HepG2 (cell line): ENCODE data around the gene NPC2. TPM values are rescaled to one million over a fixed set of nuclear protein-coding genes. Genes with fewer than 3 reads are reported as not detected.
A peak's percentile ranks its signal among the peaks of the same experiment; 100 is the strongest.

Experiments used
- CBFB ChIP-seq: sonication (generic); formaldehyde crosslinking; IDR thresholded peaks from 2 replicates; pipeline ENCODE4 v1.4.0; 2020; ENCODE audit warnings: missing genetic modification reagents
- FOXK2 ChIP-seq: fragments of 450-650 bp; IDR thresholded peaks from 2 replicates; pipeline ENCODE4 v1.6.1; 2016
- MAZ ChIP-seq, 2 experiments: sonication (generic) in 1 of 2; formaldehyde crosslinking in 1 of 2; IDR thresholded peaks; 2 replicates each; pipeline versions ENCODE4 v1.5.0 to v1.6.1; 2012 to 2020; ENCODE audit warnings: low read depth in 2 of 2, mild to moderate bottlenecking in 2 of 2, borderline replicate concordance in 1 of 2, improper control_type of control experiment in 1 of 2, low read length in 1 of 2, missing genetic modification reagents in 1 of 2, moderate library complexity in 1 of 2
- RARA ChIP-seq: IDR thresholded peaks from 2 replicates; pipeline ENCODE4 v1.6.1; 2016; ENCODE audit warnings: missing genetic modification reagents, missing compliant biosample characterization
- SIX1 ChIP-seq: sonication (generic); formaldehyde crosslinking; IDR thresholded peaks from 2 replicates; pipeline ENCODE4 v1.4.0; 2020; ENCODE audit warnings: missing genetic modification reagents, borderline replicate concordance
- SRF ChIP-seq: IDR thresholded peaks from 2 replicates; pipeline ENCODE4 v1.6.1; 2011; ENCODE audit warnings: mild to moderate bottlenecking, low read depth, low read length, moderate library complexity
- SRSF4 ChIP-seq: fragments of 200-400 bp; formaldehyde crosslinking; IDR thresholded peaks from one replicate; pipeline ENCODE4 v1.6.1; 2018; ENCODE audit warnings: mild to moderate bottlenecking, low read depth, low read length, moderate library complexity; ENCODE audit not compliant: poor library complexity, severe bottlenecking
- TCF7 ChIP-seq: sonication (generic); IDR thresholded peaks from 2 replicates; pipeline ENCODE4 v1.6.1; 2016; ENCODE audit warnings: antibody characterized with exemption, low read depth
- TMF1 ChIP-seq: sonication (generic); formaldehyde crosslinking; IDR thresholded peaks from 2 replicates; pipeline ENCODE4 v1.8.1; 2022; ENCODE audit warnings: low read depth, missing genetic modification reagents
- ZNF207 ChIP-seq: fragments of 450-650 bp; IDR thresholded peaks from 2 replicates; pipeline ENCODE4 v1.6.1; 2016; ENCODE audit warnings: antibody characterized with exemption, borderline replicate concordance
- ZNF33A ChIP-seq: sonication (generic); formaldehyde crosslinking; IDR thresholded peaks from 2 replicates; pipeline ENCODE4 v1.5.1; 2020; ENCODE audit warnings: missing genetic modification reagents, mild to moderate bottlenecking, moderate library complexity, borderline replicate concordance
- ZNF556 ChIP-seq: sonication (generic); formaldehyde crosslinking; IDR thresholded peaks from 2 replicates; pipeline ENCODE4 v1.4.0; 2020; ENCODE audit warnings: mild to moderate bottlenecking, missing genetic modification reagents, borderline replicate concordance
- ZNF674 ChIP-seq: sonication (generic); formaldehyde crosslinking; IDR thresholded peaks from 2 replicates; pipeline ENCODE4 v1.5.0; 2020; ENCODE audit warnings: low read depth, mild to moderate bottlenecking, missing genetic modification reagents
- ZNF776 ChIP-seq: sonication (generic); formaldehyde crosslinking; IDR thresholded peaks from 2 replicates; pipeline ENCODE4 v1.4.0; 2020; ENCODE audit warnings: mild to moderate bottlenecking, missing genetic modification reagents
- ZNF83 ChIP-seq: sonication (generic); formaldehyde crosslinking; IDR thresholded peaks from 2 replicates; pipeline ENCODE4 v1.4.0; 2020; ENCODE audit warnings: missing genetic modification reagents, mild to moderate bottlenecking, borderline replicate concordance
- polyA plus RNA-seq, 8 experiments: library from polyadenylated mRNA; depleted of rRNA in 3 of 8; stranded (reverse) in 7 of 8; unstranded in 1 of 8; fragments of >200 nt; fragmentation: Illumina TruSeq in 4 of 8; extraction: Trizol in 4 of 8; gene quantifications; 2 replicates each; pipeline versions ENCODE4 v1.2.1 to v1.2.3, GENCODE V29; 2011 to 2016; ENCODE audit warnings: low read depth in 4 of 8, missing spikeins in 1 of 8, mixed read lengths in 1 of 8; ENCODE audit not compliant: insufficient read depth in 1 of 8
- total RNA-seq, 5 experiments: library from RNA; depleted of rRNA; stranded (reverse); fragments of >200 nt; fragmentation: Illumina TruSeq; extraction: Trizol; gene quantifications; 2 replicates each; pipeline ENCODE4 v1.2.3, GENCODE V29; 2016; ENCODE audit warnings: low read depth in 1 of 5
- TF ChIP-seq, protein P1 (sequence below): IDR thresholded peaks from 2 replicates; pipeline ENCODE4 v1.6.1; 2016; ENCODE audit warnings: missing compliant biosample characterization, missing genetic modification reagents, borderline replicate concordance
- TF ChIP-seq, protein P2 (sequence below): sonication (generic); formaldehyde crosslinking; IDR thresholded peaks from 2 replicates; pipeline ENCODE4 v1.4.0; 2020; ENCODE audit warnings: missing genetic modification reagents
- TF ChIP-seq, protein P3 (sequence below): sonication (generic); formaldehyde crosslinking; IDR thresholded peaks from 2 replicates; pipeline ENCODE4 v1.8.1; 2023; ENCODE audit warnings: mild to moderate bottlenecking, inconsistent platforms, moderate library complexity, missing genetic modification reagents, borderline replicate concordance
- TF ChIP-seq, protein P4 (sequence below): sonication (generic); formaldehyde crosslinking; IDR thresholded peaks from 2 replicates; pipeline ENCODE4 v1.9.0; 2021; ENCODE audit warnings: missing genetic modification reagents, borderline replicate concordance
- TF ChIP-seq, protein P5 (sequence below): sonication (generic); formaldehyde crosslinking; conservative IDR thresholded peaks from 2 replicates; pipeline ENCODE4 v1.8.1; 2023; ENCODE audit warnings: missing genetic modification reagents

Gene NPC2
- total and polyA plus RNA-seq, 2 of the 13 experiments (the other 11 are each of a cell fraction or from before 2014, with no cell fraction given), result 132 to 164 TPM

DNA sequence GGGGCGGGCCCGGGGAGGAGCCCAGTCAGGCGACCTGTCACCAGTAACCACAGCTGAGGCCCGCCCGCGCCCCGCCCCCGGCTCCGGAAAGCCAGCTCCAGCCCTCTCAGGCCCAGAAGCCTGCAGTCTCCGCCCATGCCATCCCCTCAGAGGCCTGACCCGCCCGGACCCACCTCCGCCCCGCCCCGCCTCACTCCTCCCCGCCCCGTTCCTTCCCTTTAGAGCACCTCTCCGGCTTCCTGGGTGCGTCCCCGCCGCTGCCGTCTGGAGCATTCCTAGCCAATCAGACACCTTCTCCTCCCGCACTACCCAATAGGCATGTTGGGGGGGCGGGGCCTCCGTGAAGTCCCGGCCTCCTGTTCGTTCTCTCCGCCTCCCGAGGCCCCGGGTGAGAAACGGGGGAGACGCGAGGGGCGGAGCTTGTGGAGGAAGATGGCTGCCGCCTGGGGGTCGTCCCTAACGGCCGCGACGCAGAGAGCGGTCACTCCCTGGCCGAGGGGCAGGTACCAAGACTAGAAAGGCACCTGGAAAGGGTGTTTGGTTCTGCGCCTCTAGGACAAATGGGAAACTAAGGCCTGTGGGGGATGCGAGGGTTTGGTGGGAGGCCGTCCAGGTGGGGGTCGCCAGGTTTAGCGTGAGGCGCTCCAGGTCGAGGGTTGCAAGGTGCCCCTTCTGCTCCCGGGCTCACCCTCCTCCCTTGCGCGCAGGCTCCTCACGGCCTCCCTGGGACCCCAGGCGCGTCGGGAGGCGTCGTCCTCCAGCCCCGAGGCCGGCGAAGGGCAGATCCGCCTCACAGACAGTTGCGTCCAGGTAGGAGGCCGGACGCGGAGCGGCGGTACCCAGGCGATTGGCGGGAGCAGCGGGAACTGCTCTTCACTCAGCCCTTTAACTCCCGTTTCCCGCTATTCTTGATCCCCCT is 497 bp upstream of the NPC2 start, which contains the start of gene ISCA2 (continued):
- TF ChIP-seq, protein P1, sequence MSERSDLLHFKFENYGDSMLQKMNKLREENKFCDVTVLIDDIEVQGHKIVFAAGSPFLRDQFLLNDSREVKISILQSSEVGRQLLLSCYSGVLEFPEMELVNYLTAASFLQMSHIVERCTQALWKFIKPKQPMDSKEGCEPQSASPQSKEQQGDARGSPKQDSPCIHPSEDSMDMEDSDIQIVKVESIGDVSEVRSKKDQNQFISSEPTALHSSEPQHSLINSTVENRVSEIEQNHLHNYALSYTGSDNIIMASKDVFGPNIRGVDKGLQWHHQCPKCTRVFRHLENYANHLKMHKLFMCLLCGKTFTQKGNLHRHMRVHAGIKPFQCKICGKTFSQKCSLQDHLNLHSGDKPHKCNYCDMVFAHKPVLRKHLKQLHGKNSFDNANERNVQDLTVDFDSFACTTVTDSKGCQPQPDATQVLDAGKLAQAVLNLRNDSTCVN (CRISPR knock-in tag), result no peak
- TF ChIP-seq ZNF556 (CRISPR knock-in tag) (no peak), ZNF83 (0 out of 2 replicates have a peak, but pooled peaks have one; percentile 45), SIX1 (no peak), SRSF4 (no peak), CBFB (CRISPR knock-in tag) (no peak), RARA (CRISPR knock-in tag) (no peak), ZNF674 (no peak), ZNF207 (no peak), ZNF776 (CRISPR knock-in tag) (no peak), FOXK2 (no peak), TMF1 (CRISPR knock-in tag) (no peak), MAZ (IDR thresholded peaks at IDR 0.05; ENCODE audit: borderline replicate concordance, low read depth, low read length) (peak; percentile 71; the same call in 1 of the 2 replicates), MAZ (CRISPR knock-in tag; IDR thresholded peaks at IDR 0.05; ENCODE audit: low read depth) (peak; percentile 52), TCF7 (no peak), SRF (no peak), ZNF33A (CRISPR knock-in tag) (no peak)
- TF ChIP-seq, protein P2, sequence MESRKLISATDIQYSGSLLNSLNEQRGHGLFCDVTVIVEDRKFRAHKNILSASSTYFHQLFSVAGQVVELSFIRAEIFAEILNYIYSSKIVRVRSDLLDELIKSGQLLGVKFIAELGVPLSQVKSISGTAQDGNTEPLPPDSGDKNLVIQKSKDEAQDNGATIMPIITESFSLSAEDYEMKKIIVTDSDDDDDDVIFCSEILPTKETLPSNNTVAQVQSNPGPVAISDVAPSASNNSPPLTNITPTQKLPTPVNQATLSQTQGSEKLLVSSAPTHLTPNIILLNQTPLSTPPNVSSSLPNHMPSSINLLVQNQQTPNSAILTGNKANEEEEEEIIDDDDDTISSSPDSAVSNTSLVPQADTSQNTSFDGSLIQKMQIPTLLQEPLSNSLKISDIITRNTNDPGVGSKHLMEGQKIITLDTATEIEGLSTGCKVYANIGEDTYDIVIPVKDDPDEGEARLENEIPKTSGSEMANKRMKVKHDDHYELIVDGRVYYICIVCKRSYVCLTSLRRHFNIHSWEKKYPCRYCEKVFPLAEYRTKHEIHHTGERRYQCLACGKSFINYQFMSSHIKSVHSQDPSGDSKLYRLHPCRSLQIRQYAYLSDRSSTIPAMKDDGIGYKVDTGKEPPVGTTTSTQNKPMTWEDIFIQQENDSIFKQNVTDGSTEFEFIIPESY, result no peak
- TF ChIP-seq, protein P3, sequence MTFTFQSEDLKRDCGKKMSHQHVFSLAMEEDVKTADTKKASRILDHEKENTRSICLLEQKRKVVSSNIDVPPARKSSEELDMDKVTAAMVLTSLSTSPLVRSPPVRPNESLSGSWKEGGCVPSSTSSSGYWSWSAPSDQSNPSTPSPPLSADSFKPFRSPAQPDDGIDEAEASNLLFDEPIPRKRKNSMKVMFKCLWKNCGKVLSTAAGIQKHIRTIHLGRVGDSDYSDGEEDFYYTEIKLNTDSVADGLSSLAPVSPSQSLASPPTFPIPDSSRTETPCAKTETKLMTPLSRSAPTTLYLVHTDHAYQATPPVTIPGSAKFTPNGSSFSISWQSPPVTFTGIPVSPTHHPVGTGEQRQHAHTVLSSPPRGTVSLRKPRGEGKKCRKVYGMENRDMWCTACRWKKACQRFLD (CRISPR knock-in tag), result no peak
- TF ChIP-seq, protein P4, sequence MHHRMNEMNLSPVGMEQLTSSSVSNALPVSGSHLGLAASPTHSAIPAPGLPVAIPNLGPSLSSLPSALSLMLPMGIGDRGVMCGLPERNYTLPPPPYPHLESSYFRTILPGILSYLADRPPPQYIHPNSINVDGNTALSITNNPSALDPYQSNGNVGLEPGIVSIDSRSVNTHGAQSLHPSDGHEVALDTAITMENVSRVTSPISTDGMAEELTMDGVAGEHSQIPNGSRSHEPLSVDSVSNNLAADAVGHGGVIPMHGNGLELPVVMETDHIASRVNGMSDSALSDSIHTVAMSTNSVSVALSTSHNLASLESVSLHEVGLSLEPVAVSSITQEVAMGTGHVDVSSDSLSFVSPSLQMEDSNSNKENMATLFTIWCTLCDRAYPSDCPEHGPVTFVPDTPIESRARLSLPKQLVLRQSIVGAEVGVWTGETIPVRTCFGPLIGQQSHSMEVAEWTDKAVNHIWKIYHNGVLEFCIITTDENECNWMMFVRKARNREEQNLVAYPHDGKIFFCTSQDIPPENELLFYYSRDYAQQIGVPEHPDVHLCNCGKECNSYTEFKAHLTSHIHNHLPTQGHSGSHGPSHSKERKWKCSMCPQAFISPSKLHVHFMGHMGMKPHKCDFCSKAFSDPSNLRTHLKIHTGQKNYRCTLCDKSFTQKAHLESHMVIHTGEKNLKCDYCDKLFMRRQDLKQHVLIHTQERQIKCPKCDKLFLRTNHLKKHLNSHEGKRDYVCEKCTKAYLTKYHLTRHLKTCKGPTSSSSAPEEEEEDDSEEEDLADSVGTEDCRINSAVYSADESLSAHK (CRISPR knock-in tag), result no peak
- TF ChIP-seq, protein P5, sequence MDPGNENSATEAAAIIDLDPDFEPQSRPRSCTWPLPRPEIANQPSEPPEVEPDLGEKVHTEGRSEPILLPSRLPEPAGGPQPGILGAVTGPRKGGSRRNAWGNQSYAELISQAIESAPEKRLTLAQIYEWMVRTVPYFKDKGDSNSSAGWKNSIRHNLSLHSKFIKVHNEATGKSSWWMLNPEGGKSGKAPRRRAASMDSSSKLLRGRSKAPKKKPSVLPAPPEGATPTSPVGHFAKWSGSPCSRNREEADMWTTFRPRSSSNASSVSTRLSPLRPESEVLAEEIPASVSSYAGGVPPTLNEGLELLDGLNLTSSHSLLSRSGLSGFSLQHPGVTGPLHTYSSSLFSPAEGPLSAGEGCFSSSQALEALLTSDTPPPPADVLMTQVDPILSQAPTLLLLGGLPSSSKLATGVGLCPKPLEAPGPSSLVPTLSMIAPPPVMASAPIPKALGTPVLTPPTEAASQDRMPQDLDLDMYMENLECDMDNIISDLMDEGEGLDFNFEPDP (CRISPR knock-in tag), result no peak
